GM19468 (cell line): ENCODE data around the gene TECPR1.

Source experiments
- ATAC-seq: cut with Tn5 transposase; IDR thresholded peaks from one replicate; pipeline ENCODE4 v1.9.1; 2021; ENCODE audit warnings: mild to moderate bottlenecking, moderate library complexity, moderate number of reproducible peaks; ENCODE audit not compliant: unreplicated experiment; ENCODE audit errors: extremely low read depth

Gene TECPR1

GRCh38 chr7:98170966-98171365, 81.1 kb downstream of the TECPR1 start:
- ATAC-seq: no peak

- no peak for ATAC-seq
These were observed 83.0 kb downstream of the TECPR1 start for GRCh38 chr7:98168904-98169621.

GRCh38 chr7:98168181-98168903, 83.7 kb downstream of the TECPR1 start:
- no peak for ATAC-seq

- no peak for ATAC-seq
These were observed 84.4 kb downstream of the TECPR1 start for GRCh38 chr7:98167653-98168052.

- ATAC-seq: no peak
These were observed 85.4 kb downstream of the TECPR1 start for GRCh38 chr7:98166668-98166970.

GRCh38 chr7:98165827-98166667, 86.0 kb downstream of the TECPR1 start:
- ATAC-seq: no peak
